IPS-11a (cell line): ENCODE data around the gene POFUT2.

Experiments
- H3K4me3 ChIP-seq: one replicate; pipeline ENCODE4 v1.5.1; 2013; ENCODE audit warnings: low read depth, low read length, control low read depth

Gene POFUT2

GRCh38 chr21:45264146-45264911 is 23.4 kb downstream of the POFUT2 start:
- no peak overlapping the region for H3K4me3 ChIP-seq

- no peak overlapping the region for H3K4me3 ChIP-seq
Measured at GRCh38 chr21:45263534-45263933, 24.2 kb downstream of the POFUT2 start.

DNA sequence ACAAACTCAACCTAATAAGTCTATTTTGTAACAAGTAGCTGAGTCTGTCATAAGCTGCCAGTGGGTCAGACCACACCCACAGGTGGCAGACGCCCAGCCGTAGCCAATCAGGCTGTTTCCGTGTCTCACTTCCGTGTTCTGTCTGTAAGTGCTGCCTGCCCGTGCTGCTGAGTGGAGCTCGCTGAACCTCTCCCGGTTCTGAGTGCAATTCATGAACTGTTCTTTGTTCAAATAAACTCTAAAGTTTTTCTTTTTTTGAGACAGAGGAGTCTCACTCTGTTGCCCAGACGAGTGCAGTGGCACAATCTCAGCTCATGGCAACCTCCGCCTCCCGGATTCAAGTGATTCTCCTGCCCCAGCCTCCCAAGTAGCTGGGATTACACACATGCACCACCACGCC is 25.1 kb downstream of the POFUT2 start:
- H3K4me3 ChIP-seq, result no peak overlapping the region

DNA sequence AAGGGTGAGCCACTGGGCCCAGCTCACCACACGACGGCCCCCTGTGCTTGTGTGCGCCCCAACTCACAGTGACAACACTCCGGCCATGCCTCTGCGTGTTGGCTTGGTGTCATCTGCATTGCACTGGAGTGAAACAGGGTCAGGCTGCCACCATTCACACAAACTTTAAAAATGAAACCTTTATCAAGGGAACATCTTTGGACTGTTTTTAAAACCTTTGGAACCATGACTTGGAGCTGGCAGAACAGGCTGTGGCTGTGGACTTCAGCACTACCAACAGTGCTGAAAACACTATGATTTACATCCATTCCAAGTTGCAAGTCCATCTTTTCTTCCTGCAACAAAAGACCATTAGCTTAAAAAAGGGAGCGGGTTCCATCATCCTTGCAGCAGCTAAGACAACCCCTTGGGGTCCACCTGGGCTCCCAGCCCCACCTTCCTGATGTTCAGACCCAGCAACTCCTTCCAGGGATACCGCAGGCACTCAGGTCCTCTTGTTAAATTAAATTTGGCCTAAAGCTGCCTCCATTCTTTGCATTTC is 25.6 kb downstream of the POFUT2 start:
- no peak overlapping the region for H3K4me3 ChIP-seq

- H3K4me3 ChIP-seq, result no peak overlapping the region
Measured at GRCh38 chr21:45261093-45261492, 26.6 kb downstream of the POFUT2 start.

- H3K4me3 ChIP-seq, result no peak overlapping the region
Measured at GRCh38 chr21:45260191-45260825, 27.4 kb downstream of the POFUT2 start.

- no peak overlapping the region for H3K4me3 ChIP-seq
Measured at GRCh38 chr21:45259206-45259840, 28.4 kb downstream of the POFUT2 start.

GRCh38 chr21:45258466-45258865 is 29.2 kb downstream of the POFUT2 start:
- no peak overlapping the region for H3K4me3 ChIP-seq

GRCh38 chr21:45257673-45258341 is 29.9 kb downstream of the POFUT2 start:
- no peak overlapping the region for H3K4me3 ChIP-seq

DNA sequence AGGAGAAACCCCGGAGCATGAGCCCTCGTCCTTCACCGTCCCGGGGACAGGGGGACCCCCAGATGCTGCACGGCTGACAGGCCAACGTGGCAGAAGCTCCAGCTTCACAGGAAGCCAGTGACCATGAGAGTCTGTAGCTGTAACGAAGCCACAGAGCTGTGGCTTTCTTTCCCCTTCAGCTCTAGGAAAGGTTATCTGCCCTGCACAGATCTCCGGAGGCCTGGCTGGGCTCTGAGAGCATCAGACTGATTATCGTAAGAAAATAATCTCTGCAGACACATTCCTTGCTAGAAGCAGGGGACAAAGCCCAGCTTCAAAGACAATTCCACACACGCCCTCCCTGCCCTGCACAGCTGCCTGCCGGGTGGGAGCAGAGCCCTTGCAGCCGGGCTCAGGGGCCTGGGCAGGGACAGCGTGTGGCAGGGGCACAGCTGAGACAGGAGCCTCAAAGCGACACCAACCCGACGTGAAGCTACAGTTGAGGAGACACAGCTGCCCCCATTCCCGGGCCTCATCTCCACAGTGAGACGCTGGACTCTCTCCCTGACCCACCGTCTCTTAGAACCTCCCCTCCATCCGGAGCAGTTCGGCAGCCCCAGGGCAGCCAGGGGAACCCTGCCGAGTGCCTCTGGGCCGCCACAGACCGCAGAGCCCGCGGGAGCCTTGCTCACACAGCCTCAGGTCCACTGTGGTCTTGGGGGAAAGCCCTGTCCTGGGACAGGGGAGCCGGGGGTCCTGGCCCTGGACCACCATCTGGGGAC is 30.6 kb downstream of the POFUT2 start:
- H3K4me3 ChIP-seq, result no peak overlapping the region

DNA sequence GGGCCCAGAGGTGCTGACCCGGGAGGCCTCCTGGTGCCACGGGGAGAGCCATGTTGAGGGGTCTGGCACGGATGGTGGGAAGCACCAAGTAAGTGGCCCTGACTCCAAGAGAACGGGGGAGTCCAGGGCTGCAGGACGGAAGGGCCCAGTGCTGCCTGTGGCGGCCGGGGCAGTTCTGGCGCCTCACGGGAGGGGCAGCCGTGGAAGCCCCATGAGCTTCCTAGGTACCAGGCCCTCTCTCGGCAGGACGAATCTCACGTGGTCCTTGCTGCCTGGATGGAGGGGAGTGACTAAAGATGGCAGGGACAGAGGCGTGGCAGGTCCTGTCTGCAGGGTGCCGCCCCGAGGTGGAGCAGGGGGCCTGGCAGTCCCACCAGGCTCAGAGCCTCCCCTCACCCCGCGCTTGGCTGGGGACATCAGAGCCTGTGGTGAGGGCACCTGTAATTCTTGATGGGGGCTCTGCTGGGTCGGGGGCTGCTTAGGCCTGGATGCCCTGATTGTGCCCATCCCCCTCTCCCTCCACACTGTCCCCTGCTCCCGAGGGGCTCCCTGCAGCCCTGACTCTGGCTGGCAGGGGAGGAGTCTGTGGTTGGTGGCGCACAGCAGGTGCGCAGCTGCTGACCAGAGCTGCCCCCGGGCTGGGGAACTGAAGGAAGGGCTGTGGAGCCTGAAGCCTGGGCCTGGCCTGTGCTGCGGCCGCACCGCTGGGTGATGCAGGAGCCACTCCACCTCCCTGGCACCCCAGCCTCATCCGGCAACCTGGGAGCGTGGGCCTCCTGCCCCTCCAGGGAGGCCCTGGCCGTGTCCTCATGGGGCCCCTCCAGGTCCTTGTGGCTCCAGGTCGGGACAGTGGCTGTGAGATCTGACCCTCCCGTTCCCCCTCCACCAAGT is 31.4 kb downstream of the POFUT2 start:
- no peak overlapping the region for H3K4me3 ChIP-seq

DNA sequence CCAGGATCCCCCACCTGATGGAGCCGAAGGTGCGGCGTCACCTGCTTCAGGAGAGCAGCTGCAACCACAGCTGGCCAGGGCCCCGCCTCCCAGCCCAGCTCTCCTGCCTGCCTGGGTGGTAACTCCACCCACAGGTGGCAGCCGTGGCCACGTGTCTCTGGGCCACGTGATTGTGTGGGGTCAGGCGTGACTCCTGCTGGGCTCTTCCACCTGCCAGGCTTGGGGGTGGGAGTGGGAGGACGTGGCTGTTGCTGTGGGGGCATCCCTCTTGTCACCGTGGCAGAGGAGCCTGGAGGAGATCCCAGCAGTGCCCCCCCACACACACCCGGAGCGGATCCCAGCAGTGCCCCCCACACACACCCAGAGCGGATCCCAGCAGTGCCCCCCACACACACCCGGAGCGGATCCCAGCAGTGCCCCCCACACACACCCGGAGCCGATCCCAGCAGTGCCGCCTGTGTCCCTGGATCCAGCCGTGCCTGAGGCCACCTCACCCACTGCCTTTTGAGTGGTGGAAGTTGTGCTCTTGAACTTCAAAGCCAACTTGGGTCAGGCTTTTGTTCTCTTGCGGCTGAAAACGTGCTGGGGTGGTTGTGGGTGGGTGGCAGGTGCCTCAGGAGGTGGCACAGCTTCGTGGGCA is 32.2 kb downstream of the POFUT2 start:
- no peak overlapping the region for H3K4me3 ChIP-seq

- no peak overlapping the region for H3K4me3 ChIP-seq
Measured at GRCh38 chr21:45254460-45254930, 33.2 kb downstream of the POFUT2 start.

DNA sequence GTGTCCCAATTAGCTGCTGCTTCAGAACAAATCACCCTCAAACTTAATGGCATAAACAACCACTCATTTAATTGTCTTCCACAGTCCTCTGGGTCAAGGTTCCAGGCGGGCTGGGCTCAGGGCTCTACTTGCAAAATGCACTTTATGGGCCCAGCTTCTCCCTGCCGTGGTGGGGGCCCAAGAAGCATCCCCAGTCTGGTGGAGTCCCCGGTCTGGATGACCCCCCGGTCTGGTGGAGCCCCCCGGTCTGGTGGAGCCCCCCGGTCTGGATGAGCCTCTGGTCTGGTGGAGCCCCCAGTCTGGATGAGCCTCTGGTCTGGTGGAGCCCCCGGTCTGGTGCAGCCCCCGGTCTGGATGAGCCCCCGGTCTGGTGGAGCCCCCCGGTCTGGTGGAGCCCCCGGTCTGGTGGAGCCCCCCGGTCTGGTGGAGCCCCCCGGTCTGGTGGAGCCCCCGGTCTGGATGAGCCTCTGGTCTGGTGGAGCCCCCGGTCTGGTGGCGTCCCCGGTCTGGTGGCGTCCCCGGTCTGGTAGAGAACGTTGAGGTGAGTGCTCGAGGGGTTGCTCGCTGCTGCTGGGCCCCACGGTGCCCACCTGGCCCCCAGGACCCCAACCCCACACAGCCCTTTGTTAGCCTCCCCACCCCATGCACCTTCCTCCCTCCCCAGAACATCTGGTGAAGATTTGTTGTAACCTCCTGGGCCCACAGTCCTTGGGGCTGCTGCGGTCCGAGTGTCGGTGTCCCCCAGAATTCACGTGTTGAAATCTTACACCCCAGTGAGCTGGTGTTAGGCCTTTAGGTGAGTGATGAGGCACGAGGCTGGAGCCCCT is 33.8 kb downstream of the POFUT2 start:
- H3K4me3 ChIP-seq, result no peak overlapping the region

GRCh38 chr21:45253180-45253579 is 34.5 kb downstream of the POFUT2 start:
- H3K4me3 ChIP-seq, result no peak overlapping the region

DNA sequence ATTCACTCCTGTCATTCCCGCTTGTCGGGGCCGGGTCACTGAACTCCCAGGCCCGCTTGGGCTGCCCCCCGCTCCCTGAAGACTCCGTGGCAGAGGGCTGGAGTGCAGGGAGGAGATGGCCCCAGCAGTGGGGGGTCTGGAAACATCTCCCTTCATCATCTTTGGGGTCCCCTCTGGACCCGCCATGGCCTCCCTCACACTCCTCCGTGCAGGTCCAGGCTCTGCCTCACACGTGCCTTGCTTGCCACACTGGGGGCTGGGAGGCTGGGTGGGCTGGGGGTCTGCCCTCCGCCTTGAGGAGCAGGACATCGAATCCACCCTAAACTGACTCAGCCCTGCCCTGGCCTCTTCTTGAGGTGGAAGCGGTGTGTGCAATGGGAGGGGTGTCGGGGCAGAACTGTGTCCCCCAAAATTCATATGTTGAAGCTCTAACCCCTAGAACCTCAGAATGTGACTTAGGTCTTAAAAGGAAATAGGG is 35.2 kb downstream of the POFUT2 start:
- no peak overlapping the region for H3K4me3 ChIP-seq

GRCh38 chr21:45251635-45252447 is 35.9 kb downstream of the POFUT2 start:
- H3K4me3 ChIP-seq, result no peak overlapping the region
